IPS-18c (cell line): ENCODE measurements around the gene CENPM.
A peak's percentile ranks its signal among the peaks of the same experiment; 100 is the strongest.
"Not testable (repeated sequence)": the region's sequence is repeated elsewhere in the genome, so short reads cannot be mapped to it uniquely, and the experiment has no call there.

ENCODE experiments used
- H3K4me3 ChIP-seq: 2 replicates; pipeline ENCODE4 v1.7.0; 2013; ENCODE audit warnings: low read depth, mild to moderate bottlenecking, low read length, moderate library complexity; ENCODE audit not compliant: insufficient read depth
- H3K9me3 ChIP-seq: one replicate; pipeline ENCODE4 v1.6.1; 2013; ENCODE audit warnings: mild to moderate bottlenecking, low read length, moderate library complexity; ENCODE audit not compliant: control insufficient read depth, insufficient read depth

The CENPM gene

GRCh38 chr22:41970601-41971000 lies 23.6 kb upstream of the CENPM start:
- no peaks in the 10 kb centered on the region for H3K9me3 ChIP-seq
- H3K4me3 ChIP-seq = no peak overlapping the region

GRCh38 chr22:41969110-41969646 lies 22.2 kb upstream of the CENPM start, which contains the start of gene SEPTIN3:
Gene SEPTIN3 (plus strand): TSS chr22:41969443. CDS start chr22:41971493, 2,050 bp downstream.
- H3K4me3 ChIP-seq = no peak within 1 kb of the TSS
- no peaks in the 10 kb centered on the region for H3K9me3 ChIP-seq

DNA sequence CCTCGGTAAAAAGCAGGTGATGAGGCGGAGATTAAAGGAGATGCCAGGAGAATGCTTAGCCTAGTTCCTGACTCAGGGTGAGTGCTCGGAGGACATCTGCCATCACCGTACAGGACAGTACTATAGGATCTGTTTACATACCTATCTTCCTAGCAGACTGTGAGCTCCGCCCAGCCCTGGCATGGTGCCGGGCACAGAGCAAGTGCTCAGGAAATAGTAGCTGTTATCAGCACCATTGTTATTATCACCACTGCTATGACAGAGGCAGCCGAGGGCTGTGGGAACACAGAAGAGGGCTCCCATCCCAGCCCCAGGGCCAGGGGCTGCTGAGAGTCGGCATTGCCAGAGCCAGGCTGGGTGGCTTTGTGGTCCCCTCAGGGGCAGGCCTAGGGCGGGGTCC lies 21.6 kb upstream of the CENPM start:
- Histone ChIP-seq H3K4me3 (no peak overlapping the region), H3K9me3 (no peaks in the 10 kb centered on the region)

GRCh38 chr22:41966607-41967240 lies 19.8 kb upstream of the CENPM start:
- no peak overlapping the region for H3K4me3 ChIP-seq
- H3K9me3 ChIP-seq = no peaks in the 10 kb centered on the region

GRCh38 chr22:41966225-41966606 lies 19.3 kb upstream of the CENPM start:
- Histone ChIP-seq H3K9me3 (no peaks in the 10 kb centered on the region), H3K4me3 (no peak overlapping the region)

DNA sequence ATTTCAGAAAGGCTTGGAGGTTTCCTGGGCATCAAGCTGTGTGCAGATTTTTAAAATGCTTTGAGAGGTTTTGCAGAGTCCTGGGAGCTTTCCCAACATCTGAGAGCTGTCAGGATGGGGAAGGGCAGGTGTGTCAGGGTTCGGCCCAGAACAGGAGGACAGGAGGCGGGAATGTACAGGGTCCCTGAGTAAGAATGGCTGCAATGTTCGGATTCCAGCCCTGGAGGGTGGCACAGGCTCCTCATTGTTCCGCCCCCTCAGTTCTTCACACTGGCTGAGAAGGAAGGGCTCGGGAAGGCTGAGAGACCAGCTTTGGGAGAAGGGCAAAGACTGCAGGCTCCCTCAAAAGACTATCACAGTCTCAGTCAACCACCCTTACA lies 17.1 kb upstream of the CENPM start:
- Histone ChIP-seq H3K9me3 (no peaks in the 10 kb centered on the region), H3K4me3 (no peak overlapping the region)

DNA sequence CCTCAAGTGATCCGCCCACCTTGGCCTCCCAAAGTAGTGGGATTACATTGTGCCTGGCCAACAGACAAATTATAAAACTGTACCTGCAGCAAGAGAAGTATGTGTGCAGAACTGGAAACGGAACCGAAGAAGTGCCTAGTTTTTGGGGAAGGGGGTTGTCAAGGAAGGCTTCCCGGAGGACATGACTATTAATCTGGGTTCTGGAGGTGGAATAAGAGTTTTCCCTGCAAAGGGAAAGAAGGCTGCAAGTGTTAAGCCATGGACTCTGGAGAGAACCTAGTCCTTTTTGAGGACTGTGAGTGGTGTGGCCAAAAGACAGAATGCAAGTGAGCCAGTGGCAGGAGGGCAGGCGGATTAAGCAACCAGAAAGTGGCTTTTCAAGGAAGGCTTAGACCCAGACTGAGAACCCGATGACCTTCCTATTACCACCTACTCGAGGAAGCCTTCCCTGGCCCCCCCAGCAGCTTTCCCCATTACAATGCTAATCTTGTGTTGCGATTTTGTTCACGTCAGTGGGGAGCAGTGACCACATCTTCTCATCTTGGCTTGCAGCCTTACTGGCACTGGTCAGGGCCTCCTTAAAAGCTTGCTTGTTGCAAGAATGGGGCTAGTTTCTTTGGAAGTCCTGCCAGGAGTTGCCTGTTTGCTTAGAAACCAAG lies 16.6 kb upstream of the CENPM start:
- Histone ChIP-seq H3K9me3 (no peaks in the 10 kb centered on the region), H3K4me3 (no peak overlapping the region)

DNA sequence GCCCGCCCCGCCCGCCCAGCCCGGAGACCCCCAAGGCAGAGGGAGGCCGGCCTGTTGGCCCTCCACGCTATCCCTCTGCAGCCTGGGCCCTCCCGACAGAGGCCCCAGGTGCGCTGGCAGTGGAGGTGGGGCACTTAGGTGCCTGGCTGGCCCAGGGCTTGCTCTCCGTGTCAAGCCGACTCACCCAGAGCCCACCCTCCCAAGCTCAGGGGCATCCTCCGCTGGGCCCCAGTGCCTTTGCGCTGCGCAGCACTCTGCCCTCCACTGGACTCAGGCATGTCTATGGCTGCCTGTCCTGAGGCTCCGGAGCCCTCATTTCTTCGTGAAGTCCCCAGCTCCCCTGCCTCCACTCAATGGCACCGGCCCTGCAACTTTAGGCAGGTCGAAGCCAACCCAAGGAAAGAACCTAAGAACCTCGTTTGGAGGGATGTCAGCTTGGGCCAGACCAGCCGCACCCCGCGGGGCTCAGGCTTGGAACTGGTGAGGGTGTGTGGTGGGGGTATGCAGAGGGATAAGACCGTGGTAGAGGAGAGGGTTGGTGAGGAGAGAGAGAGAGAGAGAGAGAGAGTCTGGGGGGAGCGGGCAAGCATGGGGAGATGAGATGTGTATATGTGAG lies 11.1 kb upstream of the CENPM start:
- Histone ChIP-seq H3K9me3 (no peaks in the 10 kb centered on the region), H3K4me3 (peak overlapping the region; percentile 31; the same call in 1 of the 2 replicates)

DNA sequence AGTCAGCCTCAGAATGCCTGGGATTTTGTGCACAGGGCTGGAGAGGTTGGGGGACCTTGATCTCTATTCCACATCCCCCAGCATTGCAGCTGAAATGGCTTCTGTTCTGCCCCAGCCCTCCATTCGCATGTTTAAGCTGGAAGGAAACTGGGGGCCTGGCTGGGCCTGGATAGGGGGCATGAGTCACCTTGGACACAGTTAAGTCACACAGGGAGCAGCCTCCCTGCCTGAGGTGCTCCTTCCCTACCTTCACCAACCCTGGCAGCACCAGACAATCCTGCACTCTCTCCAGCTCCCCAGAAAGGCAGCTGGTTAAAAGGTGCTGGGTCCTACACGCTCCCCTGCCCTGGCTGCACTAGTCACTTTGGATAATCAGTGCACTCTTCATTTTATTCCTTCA lies 5.8 kb upstream of the CENPM start:
- Histone ChIP-seq H3K9me3 (no peaks in the 10 kb centered on the region), H3K4me3 (no peak overlapping the region)

GRCh38 chr22:41951898-41952474 lies 5.0 kb upstream of the CENPM start, which contains the start of gene SMIM45:
Gene SMIM45 (plus strand): TSS chr22:41952150.
- H3K4me3 ChIP-seq = peak within 1 kb of the TSS; percentile 9; the same call in 1 of the 2 replicates
- no peaks in the 10 kb centered on the region for H3K9me3 ChIP-seq

DNA sequence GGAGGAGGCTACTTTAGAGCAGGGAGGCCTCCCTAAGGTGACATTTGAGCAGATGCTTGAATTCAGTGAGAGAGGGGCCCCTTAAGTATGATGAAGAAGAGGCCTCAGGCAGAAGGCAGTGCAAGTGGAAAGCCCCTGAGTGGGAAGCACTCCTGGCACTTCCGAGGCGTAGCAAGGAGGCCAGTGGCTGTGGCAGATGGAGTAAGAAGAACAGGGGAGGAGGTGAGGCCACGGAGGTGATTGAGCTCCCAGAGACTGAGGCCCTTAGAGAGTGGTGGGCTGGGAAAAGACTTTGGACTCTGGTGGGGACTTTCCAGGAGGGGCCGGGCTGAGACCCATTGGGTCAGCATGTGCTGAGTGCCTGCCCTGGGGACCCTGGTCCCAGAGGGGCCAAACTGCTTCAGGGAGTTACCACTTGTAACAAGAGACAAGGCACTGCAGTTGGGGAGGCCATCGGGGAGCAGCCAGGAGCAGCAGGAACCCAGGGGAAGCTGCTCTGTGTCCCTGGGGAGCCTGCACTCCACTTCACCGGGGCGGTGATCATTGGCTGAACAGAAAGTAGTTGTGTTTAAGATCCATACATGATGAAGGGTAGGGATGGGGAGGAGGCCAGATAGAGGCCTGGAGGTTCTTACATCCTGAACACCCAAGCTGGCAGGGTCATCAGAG lies 2.5 kb upstream of the CENPM start:
- no peaks in the 10 kb centered on the region for H3K9me3 ChIP-seq
- no peak overlapping the region for H3K4me3 ChIP-seq

GRCh38 chr22:41948928-41949296 lies 2.0 kb upstream of the CENPM start:
- H3K4me3 ChIP-seq, H3K9me3 ChIP-seq: not testable (repeated sequence)

- Histone ChIP-seq H3K4me3 (no peak overlapping the region), H3K9me3 (no peaks in the 10 kb centered on the region)
These were observed 1.2 kb upstream of the CENPM start for GRCh38 chr22:41948142-41948541.

GRCh38 chr22:41947424-41948080 lies 600 bp upstream of the CENPM start:
- peak overlapping the region; percentile 91; the same call in 1 of the 2 replicates for H3K4me3 ChIP-seq
- H3K9me3 ChIP-seq = no peaks in the 10 kb centered on the region

DNA sequence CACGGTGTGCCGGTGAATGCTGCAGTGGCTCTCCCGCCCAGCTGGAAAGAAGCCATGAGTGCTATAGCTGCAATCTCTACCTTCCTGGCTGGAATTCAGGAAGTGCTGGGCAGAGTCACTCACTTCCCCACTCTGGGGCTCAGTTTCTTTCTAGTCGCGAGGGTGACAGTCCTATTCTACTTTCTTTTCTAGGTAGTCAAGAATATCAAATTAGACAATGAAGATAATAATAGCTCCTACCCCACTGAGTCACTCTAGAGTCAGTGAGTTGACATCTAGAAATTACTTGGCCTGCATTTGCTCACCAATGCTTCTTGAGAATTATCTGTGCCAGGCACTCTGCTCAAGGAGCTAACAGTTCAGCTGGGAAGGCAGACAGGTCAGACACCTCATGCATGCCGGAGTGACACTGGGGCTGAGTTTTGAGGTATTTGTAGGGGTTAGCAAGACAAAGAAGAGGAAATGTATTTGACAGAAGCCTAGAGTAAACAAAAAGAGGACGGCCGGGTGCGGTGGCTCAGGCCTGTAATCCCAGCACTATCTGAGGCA lies 3.2 kb downstream of the CENPM start:
- no peaks in the 10 kb centered on the region for H3K9me3 ChIP-seq
- no peak overlapping the region for H3K4me3 ChIP-seq

GRCh38 chr22:41940832-41941765 lies 5.9 kb downstream of the CENPM start:
- no peaks in the 10 kb centered on the region for H3K9me3 ChIP-seq
- no peak overlapping the region for H3K4me3 ChIP-seq
